IMR-90 (cell line): ENCODE results near the gene STAT3. TPM values are rescaled to one million over a fixed set of nuclear protein-coding genes. Genes with fewer than 3 reads are reported as not detected.

Source experiments
- ATAC-seq: fragments of 200-7000 bp; cut with Tn5 transposase; 2 replicates; pipeline ENCODE4 v1.9.1; 2020; ENCODE audit warnings: low read depth, mild to moderate bottlenecking, moderate library complexity
- BruUV-seq: library from RNA; stranded (reverse); fragments of 400-500 nt; replicated peaks from 2 replicates; lab custom pipeline; 2021; lab: Mats Ljungman, UMichigan
- CTCF ChIA-PET: fragments of 300-600 bp; formaldehyde crosslinking; extraction: SDS; loops from one replicate; lab custom pipeline; 2021; ENCODE audit warnings: antibody characterized with exemption; lab: Yijun Ruan, JAX
- POLR2A ChIA-PET: fragments of 300-600 bp; sonication (Branson Sonifier 250); formaldehyde crosslinking; loops from one replicate; lab custom pipeline; 2022; ENCODE audit warnings: antibody characterized with exemption; ENCODE audit not compliant: unreplicated experiment; lab: Charles Lee
- DNase-seq: peaks from one replicate; pipeline ENCODE4 v3.0.0; 2013
- H2AFZ ChIP-seq: replicated peaks from 2 replicates; pipeline ENCODE3; 2013; ENCODE audit warnings: low read length, mild to moderate bottlenecking; ENCODE audit not compliant: poor library complexity
- H2AK5ac ChIP-seq: 2 replicates; pipeline ENCODE4 v1.6.1; 2013; ENCODE audit warnings: low read depth, low read length, inconsistent platforms
- H2AK9ac ChIP-seq: replicated peaks from 2 replicates; pipeline ENCODE3; 2013; ENCODE audit warnings: mild to moderate bottlenecking, low read depth, low read length, moderate library complexity; ENCODE audit not compliant: poor library complexity
- H2BK120ac ChIP-seq: 2 replicates; pipeline ENCODE4 v1.6.1; 2013; ENCODE audit warnings: low read depth, low read length, inconsistent platforms
- H2BK15ac ChIP-seq: 3 replicates; pipeline ENCODE4 v1.6.1; 2013; ENCODE audit warnings: low read depth, low read length, inconsistent platforms
- H2BK20ac ChIP-seq: 2 replicates; pipeline ENCODE4 v1.6.1; 2013; ENCODE audit warnings: low read depth, mild to moderate bottlenecking, inconsistent platforms, low read length, moderate library complexity
- H2BK5ac ChIP-seq: 2 replicates; pipeline ENCODE4 v1.6.1; 2013; ENCODE audit warnings: mild to moderate bottlenecking, low read depth, low read length, inconsistent platforms; ENCODE audit not compliant: poor library complexity, severe bottlenecking
- H3K14ac ChIP-seq: replicated peaks from 2 replicates; pipeline ENCODE4 v1.6.1; 2013; ENCODE audit warnings: low read depth, low read length, inconsistent platforms
- H3K18ac ChIP-seq: 2 replicates; pipeline ENCODE4 v1.6.1; 2013; ENCODE audit warnings: low read depth, low read length, control low read depth
- H3K23ac ChIP-seq: 2 replicates; pipeline ENCODE4 v1.6.1; 2013; ENCODE audit warnings: low read depth, low read length, inconsistent platforms
- H3K27ac ChIP-seq: 2 replicates; pipeline ENCODE4 v1.5.1; 2013; ENCODE audit warnings: mild to moderate bottlenecking, control low read depth, low read length; ENCODE audit not compliant: insufficient read depth
- H3K27me3 ChIP-seq: 2 replicates; pipeline ENCODE4 v1.6.1; 2013; ENCODE audit warnings: low read length; ENCODE audit not compliant: control insufficient read depth, insufficient read depth
- H3K36me3 ChIP-seq: 2 replicates; pipeline ENCODE4 v1.6.1; 2013; ENCODE audit warnings: low read length, mixed read lengths; ENCODE audit not compliant: control insufficient read depth, insufficient read depth
- H3K4ac ChIP-seq: 2 replicates; pipeline ENCODE4 v1.6.1; 2013; ENCODE audit warnings: low read depth, low read length, inconsistent platforms
- H3K4me1 ChIP-seq: 2 replicates; pipeline ENCODE4 v1.6.1; 2013; ENCODE audit warnings: low read length, mixed read lengths; ENCODE audit not compliant: control insufficient read depth, insufficient read depth
- H3K4me2 ChIP-seq: 2 replicates; pipeline ENCODE4 v1.6.1; 2013; ENCODE audit warnings: low read depth, mild to moderate bottlenecking, control low read depth, low read length, moderate library complexity
- H3K4me3 ChIP-seq: 2 replicates; pipeline ENCODE4 v1.5.1; 2013; ENCODE audit warnings: low read depth, mild to moderate bottlenecking, control low read depth, low read length, moderate library complexity; ENCODE audit not compliant: insufficient read depth
- H3K56ac ChIP-seq: 2 replicates; pipeline ENCODE4 v1.6.1; 2013; ENCODE audit warnings: low read length, inconsistent platforms; ENCODE audit not compliant: insufficient read depth; ENCODE audit errors: extremely low read depth
- H3K79me1 ChIP-seq, 2 experiments: 2 replicates each; pipeline ENCODE4 v1.6.1; 2013; ENCODE audit warnings: low read length in 2 of 2, inconsistent platforms in 1 of 2, low read depth in 1 of 2
- H3K9ac ChIP-seq: 2 replicates; pipeline ENCODE4 v1.6.1; 2013; ENCODE audit warnings: low read depth, low read length, control low read depth
- H3K9me1 ChIP-seq: 2 replicates; pipeline ENCODE4 v1.6.1; 2013; ENCODE audit warnings: low read length, inconsistent platforms; ENCODE audit not compliant: insufficient read depth
- H3K9me3 ChIP-seq: 2 replicates; pipeline ENCODE4 v1.6.1; 2013; ENCODE audit warnings: low read length; ENCODE audit not compliant: control insufficient read depth, insufficient read depth
- H4K20me1 ChIP-seq: 2 replicates; pipeline ENCODE4 v1.6.1; 2013; ENCODE audit warnings: low read length, inconsistent platforms; ENCODE audit not compliant: insufficient read depth
- H4K5ac ChIP-seq: 2 replicates; pipeline ENCODE4 v1.6.1; 2013; ENCODE audit warnings: mild to moderate bottlenecking, low read depth, low read length, control low read depth
- H4K8ac ChIP-seq, 2 experiments: 2 replicates each; pipeline ENCODE4 v1.6.1; 2013; ENCODE audit warnings: low read depth in 2 of 2, low read length in 2 of 2, control low read depth in 1 of 2, inconsistent platforms in 1 of 2
- H4K91ac ChIP-seq: 2 replicates; pipeline ENCODE4 v1.6.1; 2013; ENCODE audit warnings: low read depth, low read length, inconsistent platforms; ENCODE audit not compliant: insufficient read depth
- CTCF ChIP-seq: conservative IDR thresholded peaks from 2 replicates; pipeline ENCODE4 v1.5.1; 2012; ENCODE audit warnings: mild to moderate bottlenecking, low read depth, low read length, improper control_type of control experiment
- FOS ChIP-seq: fragments of 150-350 bp; IDR thresholded peaks from 2 replicates; pipeline ENCODE4 v1.6.1; 2016; ENCODE audit warnings: low read depth, low read length
- MAFK ChIP-seq: IDR thresholded peaks from 2 replicates; pipeline ENCODE4 v1.6.1; 2012; ENCODE audit warnings: low read depth, low read length, improper control_type of control experiment
- RFX5 ChIP-seq: IDR thresholded peaks from 2 replicates; pipeline ENCODE4 v1.8.0; 2012; ENCODE audit warnings: low read depth, mild to moderate bottlenecking, low read length, moderate library complexity
- WGBS, 2 experiments: methylation state at CpG; one replicate each; pipeline versions ENCODE4 v1.1.5 to v1.1.7; 2013; ENCODE audit warnings: missing lambda C conversion rate in 2 of 2; ENCODE audit not compliant: insufficient read length in 1 of 2; ENCODE audit errors: extremely low coverage in 2 of 2; 5-methylcytosine and 5-hydroxymethylcytosine counted together
- dilution Hi-C: fragments of 300-500 bp; cut with HindIII; formaldehyde crosslinking; loops from one replicate; pipeline ENCODE4 v1.14.3; 2018; ENCODE audit warnings: low sequenced_read_pairs; ENCODE audit not compliant: unreplicated experiment
- in situ Hi-C: fragments of 300-500 bp; cut with MboI; formaldehyde crosslinking; loops from 3 replicates; pipeline ENCODE4 v1.14.3; 2019; ENCODE audit warnings: low sequenced_read_pairs, inconsistent platforms, mixed read lengths
- intact Hi-C: fragments of 100-400 bp; cut with micrococcal nuclease; formaldehyde crosslinking; loops from 2 replicates; pipeline ENCODE4 v1.10.0; 2022
- polyA plus RNA-seq, 3 experiments: library from polyadenylated mRNA; depleted of rRNA; stranded (reverse); fragments of >200 nt; gene quantifications; 2 replicates each; pipeline ENCODE4 v1.2.3, GENCODE V29; 2012; ENCODE audit warnings: low replicate concordance in 1 of 3
- total RNA-seq: library from RNA; depleted of rRNA; stranded (reverse); fragments of >200 nt; gene quantifications from 2 replicates; pipeline ENCODE4 v1.2.3, GENCODE V29; 2012

The STAT3 gene
- total and polyA plus RNA-seq, 2 of the 4 experiments (the other 2 are of a cell fraction), result 47.2 to 66.3 TPM

GRCh38 chr17:42339221-42339620, 49.0 kb downstream of the STAT3 start:
- dilution Hi-C loops, result no loop called here
- POLR2A ChIA-PET, result no interaction called here
- in situ Hi-C loops, result no loop called here

More at GRCh38 chr17:42339221-42339620, 49.0 kb downstream of the STAT3 start:
- no TSS peak for BruUV-seq
- H3K9me1 ChIP-seq, result peaks cover 15% of the 10 kb centered on the region
- H4K20me1 ChIP-seq, result peaks cover 27% of the 10 kb centered on the region; the same call in 1 of the 2 replicates
- H3K18ac ChIP-seq, result no peak overlapping the region
- H3K27ac ChIP-seq, result no peak overlapping the region
- H3K4ac ChIP-seq, result no peak overlapping the region
- CTCF ChIA-PET, result no interaction called here
- peaks cover 61% of the 10 kb centered on the region for H3K36me3 ChIP-seq
- H2AK5ac ChIP-seq, result no peak overlapping the region
- no peak overlapping the region for H4K8ac ChIP-seq
- H3K79me1 ChIP-seq, result peaks cover 31 to 65% of the 10 kb centered on the region in 2 experiments
- TF ChIP-seq CTCF (no peak), FOS (no peak), MAFK (no peak), RFX5 (no peak)
- no peak overlapping the region for H3K23ac ChIP-seq
- H3K27me3 ChIP-seq, result no peaks in the 10 kb centered on the region
- no peak overlapping the region for H3K4me3 ChIP-seq
- no peak overlapping the region for H3K4me2 ChIP-seq
- no peak overlapping the region for H3K56ac ChIP-seq
- no peak overlapping the region for H3K14ac ChIP-seq
- no peak overlapping the region for H2BK20ac ChIP-seq
- intact Hi-C loops, result no loop called here
- H2BK15ac ChIP-seq, result no peak overlapping the region
- WGBS, 2 experiments, result no CpG with 5 or more reads among the region's 5 CpGs
- no peak overlapping the region for H2BK5ac ChIP-seq
- no peak overlapping the region for H4K91ac ChIP-seq
- no peak for DNase-seq
- no peak overlapping the region for H2AK9ac ChIP-seq
- H3K9ac ChIP-seq, result no peak overlapping the region
- no peak for ATAC-seq
- H2AFZ ChIP-seq, result no peak overlapping the region
- H2BK120ac ChIP-seq, result no peak overlapping the region
- peaks cover 16% of the 10 kb centered on the region for H3K4me1 ChIP-seq
- H4K5ac ChIP-seq, result no peak overlapping the region
- no peaks in the 10 kb centered on the region for H3K9me3 ChIP-seq
